Endodermal cell (in vitro differentiated cells): ENCODE measurements around the gene RTL1. TPM values are rescaled to one million over a fixed set of nuclear protein-coding genes. Genes with fewer than 3 reads are reported as not detected.

ENCODE experiments used
- DNase-seq: peaks from one replicate; pipeline ENCODE4 v3.0.0-alpha.2; 2017
- H3K27ac ChIP-seq: 2 replicates; pipeline ENCODE4 v1.5.1; 2013; ENCODE audit warnings: mild to moderate bottlenecking, low read depth, low read length, moderate library complexity
- H3K27me3 ChIP-seq: 2 replicates; pipeline ENCODE4 v1.6.1; 2013; ENCODE audit warnings: mild to moderate bottlenecking, low read length, moderate library complexity; ENCODE audit not compliant: insufficient read depth, control insufficient read depth, poor library complexity, severe bottlenecking
- H3K36me3 ChIP-seq: 2 replicates; pipeline ENCODE4 v1.7.0; 2013; ENCODE audit warnings: mild to moderate bottlenecking, low read length, moderate library complexity; ENCODE audit not compliant: control insufficient read depth, insufficient read depth
- H3K4me1 ChIP-seq: one replicate; pipeline ENCODE4 v1.7.0; 2013; ENCODE audit warnings: low read length; ENCODE audit not compliant: control insufficient read depth, insufficient read depth
- H3K4me3 ChIP-seq: 2 replicates; pipeline ENCODE4 v1.5.1; 2013; ENCODE audit warnings: mild to moderate bottlenecking, low read length, moderate library complexity
- H3K9ac ChIP-seq: 2 replicates; pipeline ENCODE4 v1.6.1; 2013; ENCODE audit warnings: mild to moderate bottlenecking, low read length, moderate library complexity; ENCODE audit not compliant: poor library complexity, severe bottlenecking; ENCODE audit errors: extremely low read depth
- H3K9me3 ChIP-seq: 2 replicates; pipeline ENCODE4 v1.6.1; 2013; ENCODE audit warnings: mild to moderate bottlenecking, low read length, moderate library complexity; ENCODE audit not compliant: control insufficient read depth
- H3K27ac Mint-ChIP-seq: 2 replicates; pipeline ENCODE4 v1.8.0; 2020; ENCODE audit warnings: mixed read lengths
- H3K27me3 Mint-ChIP-seq: 2 replicates; pipeline ENCODE4 v1.8.0; 2021; ENCODE audit warnings: mild to moderate bottlenecking, mixed read lengths; ENCODE audit not compliant: insufficient read depth
- H3K36me3 Mint-ChIP-seq: 2 replicates; pipeline ENCODE4 v1.8.0; 2020; ENCODE audit warnings: low read depth, mixed read lengths
- H3K4me1 Mint-ChIP-seq: 2 replicates; pipeline ENCODE4 v1.8.0; 2020; ENCODE audit warnings: mixed read lengths
- H3K4me3 Mint-ChIP-seq: 2 replicates; pipeline ENCODE4 v1.8.0; 2020; ENCODE audit warnings: mild to moderate bottlenecking, moderate library complexity, mixed read lengths
- H3K9me3 Mint-ChIP-seq: 2 replicates; pipeline ENCODE4 v1.8.0; 2020; ENCODE audit warnings: mild to moderate bottlenecking, mixed read lengths
- WGBS, 2 experiments: methylation state at CpG; one replicate each; pipeline versions ENCODE4 v1.1.5 to v1.1.7; 2013; ENCODE audit warnings: missing lambda C conversion rate in 2 of 2, mixed read lengths in 1 of 2; ENCODE audit not compliant: insufficient coverage in 1 of 2, insufficient read length in 1 of 2; 5-methylcytosine and 5-hydroxymethylcytosine counted together
- microRNA-seq: library from miRNA; unstranded; fragments of <30 nt; microRNA quantifications from one replicate; pipeline ENCODE4 v1.2.0, GENCODE V29; 2020; ENCODE audit warnings: borderline microRNAs expressed
- total RNA-seq, 2 donors: library from RNA; stranded (reverse); fragmentation: NEBNext Ultra II Directional in 1 of 2; extraction: Animal tissue kit (Norgen Biotek cat#: 25700) in 1 of 2; gene quantifications; 2 replicates in 1 of 2; 3 replicates in 1 of 2; pipeline ENCODE4 v1.2.1, GENCODE V29; 2021
- TF ChIP-seq, protein P1 (sequence below): fragments of 200-600 bp; sonication (generic); conservative IDR thresholded peaks from 2 replicates; pipeline ENCODE4 v1.5.0; 2021; ENCODE audit warnings: antibody characterized with exemption, mild to moderate bottlenecking

RTL1 gene
- total RNA-seq, 2 donors from 2014 or later: 0.86 to 2.0 TPM

DNA sequence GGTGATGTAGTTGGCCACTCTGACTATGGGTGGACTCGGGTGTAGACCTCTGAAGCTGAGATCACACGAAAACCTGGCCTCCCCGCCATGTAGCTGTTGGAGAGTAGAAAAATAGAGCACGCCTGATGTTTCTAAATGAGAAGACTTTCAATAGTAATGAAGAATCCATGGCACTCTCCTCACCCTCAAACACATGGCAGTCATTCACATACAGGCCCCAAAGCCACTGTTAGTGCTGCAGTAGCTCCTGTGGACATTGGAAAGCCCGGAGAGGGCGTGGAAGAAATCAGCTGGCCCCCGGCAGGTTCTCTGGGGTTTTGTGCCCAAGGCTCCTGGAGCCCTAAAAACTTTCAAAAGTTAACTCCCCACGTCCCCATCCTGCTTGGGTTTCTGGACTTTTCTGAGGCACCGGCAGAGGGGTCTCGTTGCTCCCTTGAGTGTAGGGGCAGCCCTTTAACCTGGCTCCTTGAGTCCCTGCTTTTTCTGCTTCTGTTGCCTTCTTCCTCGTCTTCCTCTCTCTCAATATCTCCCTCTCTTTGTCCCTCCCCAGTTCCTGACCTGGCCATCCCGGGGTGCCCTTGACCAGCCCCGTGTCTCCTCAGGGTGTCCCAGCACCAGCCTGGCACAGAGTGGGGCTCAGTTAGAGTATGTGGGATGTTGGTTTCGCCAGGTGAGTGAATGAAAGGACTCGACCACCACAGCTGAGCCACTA lies 69.3 kb downstream of the RTL1 start:
- whole genome bisulfite sequencing, 2 experiments: 88 to 92% methylated on average over 5 to 15 of the region's 15 CpGs
- TF ChIP-seq, protein P1, sequence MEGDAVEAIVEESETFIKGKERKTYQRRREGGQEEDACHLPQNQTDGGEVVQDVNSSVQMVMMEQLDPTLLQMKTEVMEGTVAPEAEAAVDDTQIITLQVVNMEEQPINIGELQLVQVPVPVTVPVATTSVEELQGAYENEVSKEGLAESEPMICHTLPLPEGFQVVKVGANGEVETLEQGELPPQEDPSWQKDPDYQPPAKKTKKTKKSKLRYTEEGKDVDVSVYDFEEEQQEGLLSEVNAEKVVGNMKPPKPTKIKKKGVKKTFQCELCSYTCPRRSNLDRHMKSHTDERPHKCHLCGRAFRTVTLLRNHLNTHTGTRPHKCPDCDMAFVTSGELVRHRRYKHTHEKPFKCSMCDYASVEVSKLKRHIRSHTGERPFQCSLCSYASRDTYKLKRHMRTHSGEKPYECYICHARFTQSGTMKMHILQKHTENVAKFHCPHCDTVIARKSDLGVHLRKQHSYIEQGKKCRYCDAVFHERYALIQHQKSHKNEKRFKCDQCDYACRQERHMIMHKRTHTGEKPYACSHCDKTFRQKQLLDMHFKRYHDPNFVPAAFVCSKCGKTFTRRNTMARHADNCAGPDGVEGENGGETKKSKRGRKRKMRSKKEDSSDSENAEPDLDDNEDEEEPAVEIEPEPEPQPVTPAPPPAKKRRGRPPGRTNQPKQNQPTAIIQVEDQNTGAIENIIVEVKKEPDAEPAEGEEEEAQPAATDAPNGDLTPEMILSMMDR: no peak
- Histone ChIP-seq H3K36me3 (no peaks in the 10 kb centered on the region), H3K27ac (no peak overlapping the region), H3K9me3 (peaks cover 5% of the 10 kb centered on the region), H3K9ac (no peak overlapping the region), H3K4me1 (peaks cover 21% of the 10 kb centered on the region), H3K27me3 (no peaks in the 10 kb centered on the region), H3K4me3 (no peak overlapping the region)
- Mint-ChIP-seq H3K27ac (no peak overlapping the region), H3K4me1 (peaks cover 47% of the 10 kb centered on the region), H3K9me3 (peaks cover 6% of the 10 kb centered on the region), H3K27me3 (no peaks in the 10 kb centered on the region), H3K36me3 (peaks cover 1% of the 10 kb centered on the region), H3K4me3 (no peak overlapping the region)
- no peak for DNase-seq

DNA sequence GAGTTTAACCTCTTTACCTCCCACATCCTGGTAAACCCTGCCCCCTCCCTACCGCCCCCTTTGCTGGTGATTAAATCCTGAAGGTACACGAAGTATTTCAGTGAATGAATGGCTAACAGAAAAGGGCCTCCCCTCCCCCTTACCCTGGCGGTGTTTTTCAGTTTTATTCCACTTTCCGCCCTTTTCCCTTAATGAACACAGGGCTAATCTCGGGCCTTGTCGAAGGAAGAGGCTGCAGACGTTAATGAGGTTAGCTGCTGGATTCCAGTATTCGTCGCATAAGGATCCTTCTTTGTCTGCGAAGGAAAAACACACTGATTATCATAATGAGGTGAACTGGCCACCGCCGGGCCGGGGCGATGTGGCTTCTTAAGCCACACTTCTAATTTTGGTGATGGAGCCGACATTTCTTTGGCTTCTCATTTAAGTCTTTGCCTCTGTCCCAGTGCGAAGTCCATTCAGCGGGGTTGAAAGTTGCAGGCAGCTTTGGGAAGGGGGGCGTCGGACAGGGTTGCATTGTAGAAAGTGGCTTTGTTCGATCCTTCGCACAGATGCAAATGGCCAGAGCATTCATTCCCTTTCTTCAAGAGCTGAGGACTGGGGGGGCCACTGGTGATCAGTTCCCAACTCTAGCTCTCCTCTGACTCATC lies 71.1 kb downstream of the RTL1 start:
- 58 to 64% methylated on average over 20 to 21 of the region's 21 CpGs for WGBS, 2 experiments
- Mint-ChIP-seq H3K4me1 (peaks cover 35% of the 10 kb centered on the region), H3K27ac (peak overlapping the region; percentile 95), H3K27me3 (peaks cover 3% of the 10 kb centered on the region), H3K4me3 (peak overlapping the region; percentile 20), H3K36me3 (peaks cover 3% of the 10 kb centered on the region), H3K9me3 (peaks cover 14% of the 10 kb centered on the region)
- peak overlapping the region; percentile 51 for H3K4me3 ChIP-seq
- H3K27ac ChIP-seq: peak overlapping the region; percentile 62
- peak overlapping the region; percentile 47 for H3K9ac ChIP-seq
- peaks cover 5% of the 10 kb centered on the region for H3K9me3 ChIP-seq
- no peaks in the 10 kb centered on the region for H3K36me3 ChIP-seq
- peak; percentile 70 for DNase-seq
- H3K27me3 ChIP-seq: no peaks in the 10 kb centered on the region
- peaks cover 19% of the 10 kb centered on the region for H3K4me1 ChIP-seq
- TF ChIP-seq, protein P1: peak; percentile 24

DNA sequence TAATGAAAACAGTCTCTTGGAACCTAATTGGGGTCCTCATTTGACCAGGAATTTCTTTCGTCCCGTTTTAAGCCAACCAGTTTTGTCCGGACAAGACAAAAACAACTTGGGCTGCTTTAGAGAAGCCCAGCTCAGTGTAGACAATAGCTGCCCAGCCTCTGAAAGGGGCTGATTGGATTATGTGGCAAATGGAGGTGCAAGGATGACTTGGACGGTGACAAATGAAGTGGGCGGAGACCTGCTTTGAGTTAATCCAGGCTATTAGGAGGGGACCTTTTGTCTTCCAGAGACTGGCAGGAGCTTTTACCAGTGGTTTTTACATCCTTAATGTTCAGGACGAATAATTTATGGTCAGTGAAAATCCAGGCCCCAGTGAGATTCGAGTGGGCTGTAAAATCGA lies 72.8 kb downstream of the RTL1 start:
- Histone ChIP-seq H3K36me3 (no peaks in the 10 kb centered on the region), H3K9me3 (peaks cover 12% of the 10 kb centered on the region), H3K4me3 (peak overlapping the region; percentile 25), H3K4me1 (peaks cover 19% of the 10 kb centered on the region), H3K9ac (peak overlapping the region; percentile 45), H3K27ac (peak overlapping the region; percentile 55), H3K27me3 (no peaks in the 10 kb centered on the region)
- Mint-ChIP-seq H3K4me3 (peak overlapping the region; percentile 28), H3K36me3 (peaks cover 5% of the 10 kb centered on the region), H3K9me3 (peaks cover 29% of the 10 kb centered on the region), H3K27me3 (peaks cover 3% of the 10 kb centered on the region), H3K27ac (peak overlapping the region; percentile 88), H3K4me1 (peaks cover 35% of the 10 kb centered on the region)
- DNase-seq: peak; percentile 70
- 42 to 56% methylated on average over 4 to 8 of the region's 8 CpGs for WGBS, 2 experiments
- TF ChIP-seq, protein P1: no peak

Small RNA genes within 50 kb of the gene (microRNA-seq; reads per million reads assigned to microRNA genes)
- gene MIR127: 12.8 reads per million, percentile 49 among the genes with 10 or more reads in this experiment
- 0.59 reads per million for gene MIR136
- 4.0 reads per million, percentile 27 among the genes with 10 or more reads in this experiment for gene MIR337
- gene MIR370: 0.89 reads per million
- 5.8 reads per million, percentile 35 among the genes with 10 or more reads in this experiment for gene MIR431
- 2.2 reads per million, percentile 13 among the genes with 10 or more reads in this experiment for gene MIR432
- 0.59 reads per million for gene MIR433
- 2.5 reads per million, percentile 16 among the genes with 10 or more reads in this experiment for gene MIR493
- gene MIR665: not detected

Other genes starting within 250 kb of the RTL1 start
- 100 to 1,000 TPM in 1 of 2 donors, 10 to 100 TPM in 1; 78.3 to 117 TPM for gene DLK1, start 176.8 kb downstream of the RTL1 start, total RNA-seq
- 10 to 100 TPM in 1 of 2 donors, 1 to 10 TPM in 1; 5.3 to 15.3 TPM for gene MEG3, start 77.6 kb downstream of the RTL1 start, total RNA-seq